ENCODE measurements around the gene C6orf52.
"Not testable (repeated sequence)": the region's sequence is repeated elsewhere in the genome, so short reads cannot be mapped to it uniquely, and the experiment has no call there.

Gene C6orf52

GRCh38 chr6:10694302-10695085, at the start of gene C6orf52, which contains the start of gene PAK1IP1:
C6orf52 (minus strand) TSS chr6:10694616; CDS start chr6:10687550, 7,066 bp downstream.
PAK1IP1 (plus strand) TSS chr6:10694972; CDS start chr6:10694986, 14 bp downstream.
- in situ Hi-C loops (cut with MboI; ENCODE audit: low sequenced_read_pairs) = loop anchor here (25.0 kb wide), 1 partner anchor 182 kb away; the partner anchor contains the start of gene GCNT2
- Histone ChIP-seq H3K9me3 (no peaks in the 10 kb centered on the region), H3K36me3 (replicated peaks) (peaks cover 21% of the 10 kb centered on the region), H3K4me1 (peaks cover 30% of the 10 kb centered on the region), H3K27me3 (ENCODE audit: low read depth) (no peaks in the 10 kb centered on the region), H3K4me3 (peak within 1 kb of the TSS; percentile 87)
- DNase-seq (ENCODE audit: low spot score in 2 of 2) = peak; percentile 89 to 95

- Histone ChIP-seq H3K4me3 (no peak overlapping the region), H3K9me3 (no peaks in the 10 kb centered on the region), H3K27me3 (ENCODE audit: low read depth) (no peaks in the 10 kb centered on the region), H3K36me3 (replicated peaks) (0 out of 2 replicates have a peak, but pooled peaks cover 4% of the 10 kb centered on the region), H3K4me1 (peaks cover 2% of the 10 kb centered on the region; the same call in 1 of the 2 replicates)
- DNase-seq (ENCODE audit: low spot score in 2 of 2) = no peak
- in situ Hi-C loops (cut with MboI; ENCODE audit: low sequenced_read_pairs) = no loop called here
Observed at GRCh38 chr6:10743515-10743914, 49.1 kb upstream of the C6orf52 start.

GRCh38 chr6:10742251-10742650, 47.8 kb upstream of the C6orf52 start:
- no peaks in the 10 kb centered on the region for H3K9me3 ChIP-seq
- in situ Hi-C loops (cut with MboI; ENCODE audit: low sequenced_read_pairs) = no loop called here
- no peak overlapping the region for H3K4me3 ChIP-seq
- H3K27me3 ChIP-seq (ENCODE audit: low read depth) = no peaks in the 10 kb centered on the region
- no peak for DNase-seq (ENCODE audit: low spot score in 2 of 2)
- no peaks in the 10 kb centered on the region; the same call in 1 of the 2 replicates for H3K4me1 ChIP-seq
- no peaks in the 10 kb centered on the region for H3K36me3 ChIP-seq (replicated peaks)

- H3K4me1 ChIP-seq; H3K27me3 ChIP-seq (ENCODE audit: low read depth); H3K36me3 ChIP-seq (replicated peaks); DNase-seq (ENCODE audit: low spot score in 2 of 2); in situ Hi-C loops (cut with MboI; ENCODE audit: low sequenced_read_pairs); H3K9me3 ChIP-seq; H3K4me3 ChIP-seq: not testable (repeated sequence)
Observed at GRCh38 chr6:10741643-10742042, 47.2 kb upstream of the C6orf52 start.

GRCh38 chr6:10740061-10740460, 45.6 kb upstream of the C6orf52 start:
- no peaks in the 10 kb centered on the region for H3K27me3 ChIP-seq (ENCODE audit: low read depth)
- in situ Hi-C loops (cut with MboI; ENCODE audit: low sequenced_read_pairs) = no loop called here
- no peaks in the 10 kb centered on the region for H3K36me3 ChIP-seq (replicated peaks)
- no peaks in the 10 kb centered on the region for H3K9me3 ChIP-seq
- no peak for DNase-seq (ENCODE audit: low spot score in 2 of 2)
- no peaks in the 10 kb centered on the region for H3K4me1 ChIP-seq
- no peak overlapping the region for H3K4me3 ChIP-seq

GRCh38 chr6:10736731-10737130, 42.3 kb upstream of the C6orf52 start:
- H3K4me1 ChIP-seq = no peaks in the 10 kb centered on the region
- H3K9me3 ChIP-seq = no peaks in the 10 kb centered on the region

GRCh38 chr6:10733863-10734262, 39.4 kb upstream of the C6orf52 start:
- in situ Hi-C loops (cut with MboI; ENCODE audit: low sequenced_read_pairs) = no loop called here
- Histone ChIP-seq H3K4me3 (no peak overlapping the region), H3K36me3 (replicated peaks) (peaks cover 32% of the 10 kb centered on the region), H3K9me3 (no peaks in the 10 kb centered on the region), H3K4me1 (no peaks in the 10 kb centered on the region), H3K27me3 (ENCODE audit: low read depth) (no peaks in the 10 kb centered on the region)
- DNase-seq (ENCODE audit: low spot score in 2 of 2) = no peak

More at GRCh38 chr6:10736731-10737130, 42.3 kb upstream of the C6orf52 start:
- DNase-seq (ENCODE audit: low spot score in 2 of 2) = no peak
- Histone ChIP-seq H3K4me3 (no peak overlapping the region), H3K36me3 (replicated peaks) (peaks cover 11% of the 10 kb centered on the region), H3K27me3 (ENCODE audit: low read depth) (no peaks in the 10 kb centered on the region)
- in situ Hi-C loops (cut with MboI; ENCODE audit: low sequenced_read_pairs) = no loop called here

- Histone ChIP-seq H3K27me3 (ENCODE audit: low read depth) (no peaks in the 10 kb centered on the region), H3K36me3 (replicated peaks) (peaks cover 37% of the 10 kb centered on the region), H3K4me1 (no peaks in the 10 kb centered on the region), H3K4me3 (no peak overlapping the region), H3K9me3 (no peaks in the 10 kb centered on the region)
- in situ Hi-C loops (cut with MboI; ENCODE audit: low sequenced_read_pairs) = no loop called here
- DNase-seq (ENCODE audit: low spot score in 2 of 2) = no peak
Observed at GRCh38 chr6:10733151-10733715, 38.8 kb upstream of the C6orf52 start.

GRCh38 chr6:10730254-10730653, 35.8 kb upstream of the C6orf52 start:
- in situ Hi-C loops (cut with MboI; ENCODE audit: low sequenced_read_pairs) = no loop called here
- no peaks in the 10 kb centered on the region for H3K27me3 ChIP-seq (ENCODE audit: low read depth)
- DNase-seq (ENCODE audit: low spot score in 2 of 2) = no peak

GRCh38 chr6:10725716-10726115, 31.3 kb upstream of the C6orf52 start:
- DNase-seq (ENCODE audit: low spot score in 2 of 2) = no peak
- Histone ChIP-seq H3K9me3 (no peaks in the 10 kb centered on the region), H3K27me3 (ENCODE audit: low read depth) (no peaks in the 10 kb centered on the region), H3K36me3 (replicated peaks) (peaks cover 34% of the 10 kb centered on the region), H3K4me1 (peaks cover 14% of the 10 kb centered on the region), H3K4me3 (no peak overlapping the region)
- in situ Hi-C loops (cut with MboI; ENCODE audit: low sequenced_read_pairs) = no loop called here

More at GRCh38 chr6:10730254-10730653, 35.8 kb upstream of the C6orf52 start:
- Histone ChIP-seq H3K36me3 (replicated peaks) (peaks cover 47% of the 10 kb centered on the region), H3K4me3 (no peak overlapping the region), H3K4me1 (no peaks in the 10 kb centered on the region), H3K9me3 (no peaks in the 10 kb centered on the region)

GRCh38 chr6:10725044-10725443, 30.6 kb upstream of the C6orf52 start:
- no peak overlapping the region for H3K4me3 ChIP-seq
- in situ Hi-C loops (cut with MboI; ENCODE audit: low sequenced_read_pairs) = no loop called here
- H3K36me3 ChIP-seq (replicated peaks) = peaks cover 28% of the 10 kb centered on the region
- no peak for DNase-seq (ENCODE audit: low spot score in 2 of 2)
- H3K27me3 ChIP-seq (ENCODE audit: low read depth) = no peaks in the 10 kb centered on the region
- H3K9me3 ChIP-seq = no peaks in the 10 kb centered on the region
- H3K4me1 ChIP-seq = peaks cover 18% of the 10 kb centered on the region

GRCh38 chr6:10723567-10723881, 29.1 kb upstream of the C6orf52 start:
- Histone ChIP-seq H3K36me3 (replicated peaks) (peaks cover 12% of the 10 kb centered on the region), H3K9me3 (peaks cover 9% of the 10 kb centered on the region)

GRCh38 chr6:10722820-10723566, 28.6 kb upstream of the C6orf52 start, which contains the start of gene TMEM14C:
TMEM14C (plus strand) TSS chr6:10723070; CDS start chr6:10724614, 1,544 bp downstream.
- H3K9me3 ChIP-seq = peaks cover 14% of the 10 kb centered on the region
- peak; percentile 97 to 99 for DNase-seq (ENCODE audit: low spot score in 2 of 2)
- no peaks in the 10 kb centered on the region for H3K27me3 ChIP-seq (ENCODE audit: low read depth)
- H3K4me3 ChIP-seq = peak within 1 kb of the TSS; percentile 48
- in situ Hi-C loops (cut with MboI; ENCODE audit: low sequenced_read_pairs) = no loop called here
- H3K4me1 ChIP-seq = peaks cover 21% of the 10 kb centered on the region
- H3K36me3 ChIP-seq (replicated peaks) = peaks cover 10% of the 10 kb centered on the region

More at GRCh38 chr6:10723567-10723881, 29.1 kb upstream of the C6orf52 start:
- in situ Hi-C loops (cut with MboI; ENCODE audit: low sequenced_read_pairs) = no loop called here
- DNase-seq (ENCODE audit: low spot score in 2 of 2) = no peak
- H3K4me1 ChIP-seq = peaks cover 21% of the 10 kb centered on the region
- no peaks in the 10 kb centered on the region for H3K27me3 ChIP-seq (ENCODE audit: low read depth)
- peak overlapping the region; percentile 48 for H3K4me3 ChIP-seq

GRCh38 chr6:10722570-10722819, 28.1 kb upstream of the C6orf52 start:
- H3K36me3 ChIP-seq (replicated peaks) = peaks cover 8% of the 10 kb centered on the region
- peaks cover 14% of the 10 kb centered on the region for H3K9me3 ChIP-seq
- in situ Hi-C loops (cut with MboI; ENCODE audit: low sequenced_read_pairs) = no loop called here
- H3K4me1 ChIP-seq = peaks cover 21% of the 10 kb centered on the region
- H3K27me3 ChIP-seq (ENCODE audit: low read depth) = no peaks in the 10 kb centered on the region
- H3K4me3 ChIP-seq = peak overlapping the region; percentile 48
- DNase-seq (ENCODE audit: low spot score in 2 of 2) = no peak
